Measurements from ENCODE around the gene CTDNEP1.
A peak's percentile ranks its signal among the peaks of the same experiment; 100 is the strongest.

Gene CTDNEP1

GRCh38 chr17:7215136-7215638, 36.3 kb downstream of the CTDNEP1 start:
- TF ChIP-seq NFIC (IDR thresholded peaks at IDR 0.05) (no peak), TEAD4 (IDR thresholded peaks at IDR 0.05) (peak; percentile 25; the same call in 1 of the 2 replicates)

- TF ChIP-seq ZBTB7A (IDR thresholded peaks at IDR 0.05; ENCODE audit: low read depth) (no peak), TEAD4 (IDR thresholded peaks at IDR 0.05) (no peak), YY1 (IDR thresholded peaks at IDR 0.05; ENCODE audit: low read depth) (no peak), NFIC (IDR thresholded peaks at IDR 0.05) (peak; percentile 9; the same call in 1 of the 2 replicates), TAF1 (IDR thresholded peaks at IDR 0.05; ENCODE audit: low read depth) (no peak; the same call in 1 of the 2 replicates), EGR1 (IDR thresholded peaks at IDR 0.05) (peak; percentile 49; the same call in 1 of the 2 replicates), USF1 (IDR thresholded peaks at IDR 0.05) (no peak), TCF12 (IDR thresholded peaks at IDR 0.05; ENCODE audit: low read depth) (0 out of 2 replicates have a peak, but pooled peaks have one; percentile 41), RAD21 (IDR thresholded peaks at IDR 0.05; ENCODE audit: low read depth) (no peak), MAX (IDR thresholded peaks at IDR 0.05) (peak; percentile 38; the same call in 1 of the 2 replicates), FOXM1 (IDR thresholded peaks at IDR 0.05; ENCODE audit: borderline replicate concordance, low read depth) (no peak), CREB1 (IDR thresholded peaks at IDR 0.05; ENCODE audit: low read depth) (peak; percentile 34; the same call in 1 of the 2 replicates)
- TF ChIP-seq, protein P1, sequence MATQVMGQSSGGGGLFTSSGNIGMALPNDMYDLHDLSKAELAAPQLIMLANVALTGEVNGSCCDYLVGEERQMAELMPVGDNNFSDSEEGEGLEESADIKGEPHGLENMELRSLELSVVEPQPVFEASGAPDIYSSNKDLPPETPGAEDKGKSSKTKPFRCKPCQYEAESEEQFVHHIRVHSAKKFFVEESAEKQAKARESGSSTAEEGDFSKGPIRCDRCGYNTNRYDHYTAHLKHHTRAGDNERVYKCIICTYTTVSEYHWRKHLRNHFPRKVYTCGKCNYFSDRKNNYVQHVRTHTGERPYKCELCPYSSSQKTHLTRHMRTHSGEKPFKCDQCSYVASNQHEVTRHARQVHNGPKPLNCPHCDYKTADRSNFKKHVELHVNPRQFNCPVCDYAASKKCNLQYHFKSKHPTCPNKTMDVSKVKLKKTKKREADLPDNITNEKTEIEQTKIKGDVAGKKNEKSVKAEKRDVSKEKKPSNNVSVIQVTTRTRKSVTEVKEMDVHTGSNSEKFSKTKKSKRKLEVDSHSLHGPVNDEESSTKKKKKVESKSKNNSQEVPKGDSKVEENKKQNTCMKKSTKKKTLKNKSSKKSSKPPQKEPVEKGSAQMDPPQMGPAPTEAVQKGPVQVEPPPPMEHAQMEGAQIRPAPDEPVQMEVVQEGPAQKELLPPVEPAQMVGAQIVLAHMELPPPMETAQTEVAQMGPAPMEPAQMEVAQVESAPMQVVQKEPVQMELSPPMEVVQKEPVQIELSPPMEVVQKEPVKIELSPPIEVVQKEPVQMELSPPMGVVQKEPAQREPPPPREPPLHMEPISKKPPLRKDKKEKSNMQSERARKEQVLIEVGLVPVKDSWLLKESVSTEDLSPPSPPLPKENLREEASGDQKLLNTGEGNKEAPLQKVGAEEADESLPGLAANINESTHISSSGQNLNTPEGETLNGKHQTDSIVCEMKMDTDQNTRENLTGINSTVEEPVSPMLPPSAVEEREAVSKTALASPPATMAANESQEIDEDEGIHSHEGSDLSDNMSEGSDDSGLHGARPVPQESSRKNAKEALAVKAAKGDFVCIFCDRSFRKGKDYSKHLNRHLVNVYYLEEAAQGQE (IDR thresholded peaks at IDR 0.05; ENCODE audit: low read depth): no peak
Observed at GRCh38 chr17:7214300-7215135, 37.0 kb downstream of the CTDNEP1 start.

- TF ChIP-seq FOXM1 (IDR thresholded peaks at IDR 0.05; ENCODE audit: borderline replicate concordance, low read depth) (peak; percentile 70; the same call in 1 of the 2 replicates), TEAD4 (IDR thresholded peaks at IDR 0.05) (no peak), TAF1 (IDR thresholded peaks at IDR 0.05; ENCODE audit: low read depth) (no peak; the same call in 1 of the 2 replicates), MAX (IDR thresholded peaks at IDR 0.05) (no peak), CEBPB (IDR thresholded peaks at IDR 0.05) (0 out of 2 replicates have a peak, but pooled peaks have one; percentile 34), USF1 (IDR thresholded peaks at IDR 0.05) (no peak), NFIC (IDR thresholded peaks at IDR 0.05) (no peak), YY1 (IDR thresholded peaks at IDR 0.05; ENCODE audit: low read depth) (no peak), EGR1 (IDR thresholded peaks at IDR 0.05) (no peak)
- TF ChIP-seq, protein P1 (IDR thresholded peaks at IDR 0.05; ENCODE audit: low read depth): no peak
Observed at GRCh38 chr17:7213895-7214299, 37.6 kb downstream of the CTDNEP1 start.

- no peak for TF ChIP-seq CEBPB (IDR thresholded peaks at IDR 0.05)
- no peak for TF ChIP-seq MAX (IDR thresholded peaks at IDR 0.05)
- TF ChIP-seq, protein P1 (IDR thresholded peaks at IDR 0.05; ENCODE audit: low read depth): no peak
- no peak for TF ChIP-seq EGR1 (IDR thresholded peaks at IDR 0.05)
- no peak for TF ChIP-seq RAD21 (IDR thresholded peaks at IDR 0.05; ENCODE audit: low read depth)
- no peak for TF ChIP-seq ZBTB7A (IDR thresholded peaks at IDR 0.05; ENCODE audit: low read depth)
- no peak for TF ChIP-seq USF1 (IDR thresholded peaks at IDR 0.05)
- TF ChIP-seq FOXM1 (IDR thresholded peaks at IDR 0.05; ENCODE audit: borderline replicate concordance, low read depth): no peak
- no peak for TF ChIP-seq TCF12 (IDR thresholded peaks at IDR 0.05; ENCODE audit: low read depth)
- no peak for TF ChIP-seq TAF1 (IDR thresholded peaks at IDR 0.05; ENCODE audit: low read depth)
- TF ChIP-seq YY1 (IDR thresholded peaks at IDR 0.05; ENCODE audit: low read depth): no peak
- TF ChIP-seq EP300 (IDR thresholded peaks at IDR 0.05; ENCODE audit: borderline replicate concordance): no peak
- no peak for TF ChIP-seq NFIC (IDR thresholded peaks at IDR 0.05)
- no peak for TF ChIP-seq CREB1 (IDR thresholded peaks at IDR 0.05; ENCODE audit: low read depth)
Observed at GRCh38 chr17:7211491-7212273, 39.9 kb downstream of the CTDNEP1 start.

Measured in Ishikawa (cell line).